Endodermal cell (in vitro differentiated cells): ENCODE results near the gene KIT. TPM values are rescaled to one million over a fixed set of nuclear protein-coding genes. Genes with fewer than 3 reads are reported as not detected.
A peak's percentile ranks its signal among the peaks of the same experiment; 100 is the strongest.

Source experiments
- DNase-seq: peaks from one replicate; pipeline ENCODE4 v3.0.0-alpha.2; 2017
- H3K27ac ChIP-seq: 2 replicates; pipeline ENCODE4 v1.5.1; 2013; ENCODE audit warnings: mild to moderate bottlenecking, low read depth, low read length, moderate library complexity
- H3K27me3 ChIP-seq: 2 replicates; pipeline ENCODE4 v1.6.1; 2013; ENCODE audit warnings: mild to moderate bottlenecking, low read length, moderate library complexity; ENCODE audit not compliant: insufficient read depth, control insufficient read depth, poor library complexity, severe bottlenecking
- H3K36me3 ChIP-seq: 2 replicates; pipeline ENCODE4 v1.7.0; 2013; ENCODE audit warnings: mild to moderate bottlenecking, low read length, moderate library complexity; ENCODE audit not compliant: control insufficient read depth, insufficient read depth
- H3K4me1 ChIP-seq: one replicate; pipeline ENCODE4 v1.7.0; 2013; ENCODE audit warnings: low read length; ENCODE audit not compliant: control insufficient read depth, insufficient read depth
- H3K4me3 ChIP-seq: 2 replicates; pipeline ENCODE4 v1.5.1; 2013; ENCODE audit warnings: mild to moderate bottlenecking, low read length, moderate library complexity
- H3K9ac ChIP-seq: 2 replicates; pipeline ENCODE4 v1.6.1; 2013; ENCODE audit warnings: mild to moderate bottlenecking, low read length, moderate library complexity; ENCODE audit not compliant: poor library complexity, severe bottlenecking; ENCODE audit errors: extremely low read depth
- H3K9me3 ChIP-seq: 2 replicates; pipeline ENCODE4 v1.6.1; 2013; ENCODE audit warnings: mild to moderate bottlenecking, low read length, moderate library complexity; ENCODE audit not compliant: control insufficient read depth
- H3K27ac Mint-ChIP-seq: 2 replicates; pipeline ENCODE4 v1.8.0; 2020; ENCODE audit warnings: mixed read lengths
- H3K27me3 Mint-ChIP-seq: 2 replicates; pipeline ENCODE4 v1.8.0; 2021; ENCODE audit warnings: mild to moderate bottlenecking, mixed read lengths; ENCODE audit not compliant: insufficient read depth
- H3K36me3 Mint-ChIP-seq: 2 replicates; pipeline ENCODE4 v1.8.0; 2020; ENCODE audit warnings: low read depth, mixed read lengths
- H3K4me1 Mint-ChIP-seq: 2 replicates; pipeline ENCODE4 v1.8.0; 2020; ENCODE audit warnings: mixed read lengths
- H3K4me3 Mint-ChIP-seq: 2 replicates; pipeline ENCODE4 v1.8.0; 2020; ENCODE audit warnings: mild to moderate bottlenecking, moderate library complexity, mixed read lengths
- H3K9me3 Mint-ChIP-seq: 2 replicates; pipeline ENCODE4 v1.8.0; 2020; ENCODE audit warnings: mild to moderate bottlenecking, mixed read lengths
- WGBS, 2 experiments: methylation state at CpG; one replicate each; pipeline versions ENCODE4 v1.1.5 to v1.1.7; 2013; ENCODE audit warnings: missing lambda C conversion rate in 2 of 2, mixed read lengths in 1 of 2; ENCODE audit not compliant: insufficient coverage in 1 of 2, insufficient read length in 1 of 2; 5-methylcytosine and 5-hydroxymethylcytosine counted together
- total RNA-seq, 2 donors: library from RNA; stranded (reverse); fragmentation: NEBNext Ultra II Directional in 1 of 2; extraction: Animal tissue kit (Norgen Biotek cat#: 25700) in 1 of 2; gene quantifications; 2 replicates in 1 of 2; 3 replicates in 1 of 2; pipeline ENCODE4 v1.2.1, GENCODE V29; 2021
- TF ChIP-seq, protein P1 (sequence below): fragments of 200-600 bp; sonication (generic); conservative IDR thresholded peaks from 2 replicates; pipeline ENCODE4 v1.5.0; 2021; ENCODE audit warnings: antibody characterized with exemption, mild to moderate bottlenecking

The KIT gene
- total RNA-seq, 2 donors from 2014 or later, result 135 to 167 TPM

DNA sequence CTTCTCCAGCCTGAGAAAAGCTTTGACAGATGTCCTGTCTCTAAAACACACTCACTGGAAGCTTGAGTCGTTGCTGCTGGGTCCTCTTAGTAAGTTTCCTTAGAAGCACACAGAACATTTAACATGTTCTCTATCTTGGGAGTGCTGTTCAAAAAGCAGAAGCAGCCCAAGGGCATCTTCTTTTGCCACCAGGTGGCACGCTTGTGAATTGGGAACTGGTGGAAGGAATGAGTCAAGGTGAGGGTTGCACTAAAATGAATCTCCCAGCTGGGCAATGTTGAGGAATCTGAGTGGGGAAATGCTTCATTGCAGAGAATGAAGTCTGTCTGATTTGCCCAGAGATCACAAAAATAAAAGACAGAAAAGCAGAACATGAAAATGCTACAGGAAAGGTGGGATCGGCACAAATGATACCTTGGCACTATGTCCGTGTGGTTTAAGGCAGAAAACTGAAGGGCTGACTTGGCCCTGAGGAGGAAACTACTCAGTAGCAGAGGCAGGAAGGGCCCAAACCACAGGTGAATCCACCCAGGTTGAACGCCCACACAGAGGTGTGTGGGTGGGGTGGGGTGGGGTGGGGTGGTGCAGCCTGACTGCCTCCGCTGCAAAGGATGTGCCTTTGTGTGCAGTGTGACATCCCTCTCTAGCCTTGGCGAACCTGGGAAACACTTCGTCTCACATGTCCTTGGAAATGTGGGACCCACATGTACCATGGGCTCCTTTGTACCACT lies 26.0 kb downstream of the KIT start:
- Mint-ChIP-seq H3K27me3 (no peaks in the 10 kb centered on the region), H3K27ac (no peak overlapping the region), H3K36me3 (peaks cover 65% of the 10 kb centered on the region), H3K9me3 (no peaks in the 10 kb centered on the region), H3K4me1 (peaks cover 46% of the 10 kb centered on the region), H3K4me3 (no peak overlapping the region)
- DNase-seq, result peak; percentile 77
- no peak overlapping the region for H3K27ac ChIP-seq
- no peaks in the 10 kb centered on the region for H3K9me3 ChIP-seq
- peaks cover 69% of the 10 kb centered on the region for H3K36me3 ChIP-seq
- H3K4me3 ChIP-seq, result no peak overlapping the region
- peaks cover 3% of the 10 kb centered on the region for H3K4me1 ChIP-seq
- TF ChIP-seq, protein P1, sequence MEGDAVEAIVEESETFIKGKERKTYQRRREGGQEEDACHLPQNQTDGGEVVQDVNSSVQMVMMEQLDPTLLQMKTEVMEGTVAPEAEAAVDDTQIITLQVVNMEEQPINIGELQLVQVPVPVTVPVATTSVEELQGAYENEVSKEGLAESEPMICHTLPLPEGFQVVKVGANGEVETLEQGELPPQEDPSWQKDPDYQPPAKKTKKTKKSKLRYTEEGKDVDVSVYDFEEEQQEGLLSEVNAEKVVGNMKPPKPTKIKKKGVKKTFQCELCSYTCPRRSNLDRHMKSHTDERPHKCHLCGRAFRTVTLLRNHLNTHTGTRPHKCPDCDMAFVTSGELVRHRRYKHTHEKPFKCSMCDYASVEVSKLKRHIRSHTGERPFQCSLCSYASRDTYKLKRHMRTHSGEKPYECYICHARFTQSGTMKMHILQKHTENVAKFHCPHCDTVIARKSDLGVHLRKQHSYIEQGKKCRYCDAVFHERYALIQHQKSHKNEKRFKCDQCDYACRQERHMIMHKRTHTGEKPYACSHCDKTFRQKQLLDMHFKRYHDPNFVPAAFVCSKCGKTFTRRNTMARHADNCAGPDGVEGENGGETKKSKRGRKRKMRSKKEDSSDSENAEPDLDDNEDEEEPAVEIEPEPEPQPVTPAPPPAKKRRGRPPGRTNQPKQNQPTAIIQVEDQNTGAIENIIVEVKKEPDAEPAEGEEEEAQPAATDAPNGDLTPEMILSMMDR, result peak; percentile 71
- H3K9ac ChIP-seq, result no peak overlapping the region
- H3K27me3 ChIP-seq, result no peaks in the 10 kb centered on the region
- WGBS, 2 experiments, result 89 to 93% methylated on average over 7 to 8 of the region's 8 CpGs

DNA sequence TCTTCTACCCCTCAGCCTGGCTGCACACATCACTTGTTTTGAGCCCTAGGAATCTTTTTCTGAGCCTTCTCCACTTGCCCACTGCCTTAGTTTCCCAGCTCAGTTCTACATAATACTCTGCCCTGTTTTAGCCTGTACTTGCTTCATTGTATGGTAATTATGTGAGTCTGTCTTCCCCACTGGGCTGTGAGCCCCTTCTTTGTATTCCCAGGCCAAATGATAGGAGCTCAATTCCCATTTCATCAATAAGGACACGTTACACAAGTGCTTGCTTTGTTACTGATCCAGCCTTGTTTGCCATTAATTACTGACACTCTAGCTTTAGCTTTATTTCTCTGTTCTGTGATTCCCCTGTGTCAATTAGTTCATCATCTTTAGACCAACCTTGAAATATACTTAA lies 28.1 kb downstream of the KIT start:
- H3K27ac Mint-ChIP-seq, result peak overlapping the region; percentile 45

DNA sequence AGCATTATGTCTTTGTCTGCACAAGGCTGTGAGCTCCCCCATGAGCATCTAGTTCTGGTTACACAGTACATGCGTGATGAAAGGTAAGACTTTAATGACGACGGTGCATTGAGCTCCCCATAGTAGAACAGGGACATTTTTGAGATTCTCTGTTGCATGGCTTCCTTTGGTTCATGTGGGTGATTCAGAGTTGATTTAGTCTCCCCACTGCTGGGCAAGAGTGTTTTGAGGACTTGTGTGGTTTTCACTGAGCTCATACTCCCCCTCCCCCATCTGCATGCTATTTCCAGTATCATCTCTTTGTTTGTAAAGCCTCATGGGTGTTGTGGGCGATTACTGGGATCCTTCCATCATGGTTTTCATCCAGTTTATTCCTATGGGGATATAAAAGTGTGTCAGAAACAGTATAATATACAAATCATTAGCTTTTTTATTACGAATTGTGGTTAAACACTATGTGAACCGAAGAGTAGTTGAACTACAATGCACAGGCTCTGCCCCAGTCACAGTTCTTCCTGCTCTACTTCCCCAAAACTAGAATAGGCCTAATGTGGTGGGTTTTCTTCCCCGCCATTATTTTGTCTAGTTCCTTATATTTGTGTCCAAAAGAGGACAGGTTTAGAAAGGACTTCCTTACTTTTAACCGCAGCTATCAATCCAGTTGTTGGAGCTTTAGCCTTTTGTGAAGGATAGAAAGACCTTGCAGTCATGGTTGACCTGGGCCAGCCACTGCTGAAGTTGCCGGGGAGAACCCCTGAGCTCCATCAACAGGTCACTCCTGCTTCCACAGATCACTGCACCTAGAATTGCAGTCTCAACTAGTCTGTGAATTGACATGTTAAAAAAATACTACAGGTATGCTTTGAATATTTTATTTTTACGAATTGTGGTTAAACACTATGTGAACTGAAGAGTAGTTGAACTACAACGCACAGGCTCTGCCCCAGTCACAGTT lies 30.4 kb downstream of the KIT start:
- peaks cover 69% of the 10 kb centered on the region for H3K4me1 Mint-ChIP-seq

More for the DNA sequence above, 28.1 kb downstream of the KIT start:
- WGBS, 2 experiments, result 67 to 75% methylated on average over 1 of the region's 1 CpG
- Histone ChIP-seq H3K27me3 (no peaks in the 10 kb centered on the region), H3K36me3 (peaks cover 60% of the 10 kb centered on the region), H3K4me3 (no peak overlapping the region), H3K9me3 (no peaks in the 10 kb centered on the region), H3K9ac (no peak overlapping the region), H3K27ac (no peak overlapping the region), H3K4me1 (peaks cover 9% of the 10 kb centered on the region)
- Mint-ChIP-seq H3K36me3 (peaks cover 57% of the 10 kb centered on the region), H3K4me1 (peaks cover 55% of the 10 kb centered on the region), H3K27me3 (no peaks in the 10 kb centered on the region), H3K4me3 (peak overlapping the region; percentile 20), H3K9me3 (no peaks in the 10 kb centered on the region)
- TF ChIP-seq, protein P1, result no peak
- no peak for DNase-seq

More for the DNA sequence above, 30.4 kb downstream of the KIT start:
- Histone ChIP-seq H3K27ac (no peak overlapping the region), H3K27me3 (no peaks in the 10 kb centered on the region), H3K36me3 (peaks cover 43% of the 10 kb centered on the region), H3K4me1 (peaks cover 9% of the 10 kb centered on the region), H3K9ac (no peak overlapping the region), H3K9me3 (no peaks in the 10 kb centered on the region), H3K4me3 (no peak overlapping the region)
- TF ChIP-seq, protein P1, result no peak
- no peaks in the 10 kb centered on the region for H3K27me3 Mint-ChIP-seq
- H3K27ac Mint-ChIP-seq, result no peak overlapping the region
- H3K4me3 Mint-ChIP-seq, result no peak overlapping the region
- H3K9me3 Mint-ChIP-seq, result no peaks in the 10 kb centered on the region
- peaks cover 36% of the 10 kb centered on the region for H3K36me3 Mint-ChIP-seq
- WGBS, 2 experiments, result 90 to 91% methylated on average over 6 to 10 of the region's 11 CpGs
- no peak for DNase-seq
